HG02884 (cell line): Measurements from ENCODE around the gene GTF3C5.
"Not testable (repeated sequence)": the region's sequence is repeated elsewhere in the genome, so short reads cannot be mapped to it uniquely, and the experiment has no call there.

Source experiments
- ATAC-seq: cut with Tn5 transposase; IDR thresholded peaks from one replicate; pipeline ENCODE4 v1.9.1; 2021; ENCODE audit warnings: mild to moderate bottlenecking, moderate library complexity; ENCODE audit not compliant: unreplicated experiment

GTF3C5 gene

GRCh38 chr9:132996526-132996925 is 34.3 kb upstream of the GTF3C5 start:
- ATAC-seq, result no peak

- ATAC-seq, result no peak
Observed at GRCh38 chr9:132997591-132997990, 33.2 kb upstream of the GTF3C5 start.

GRCh38 chr9:132998221-132998620 is 32.6 kb upstream of the GTF3C5 start:
- ATAC-seq, result not testable (repeated sequence)

- no peak for ATAC-seq
Observed at GRCh38 chr9:132998831-132999635, 31.8 kb upstream of the GTF3C5 start.

GRCh38 chr9:133002147-133003070 is 28.4 kb upstream of the GTF3C5 start:
- no peak for ATAC-seq

GRCh38 chr9:133003071-133003461 is 27.7 kb upstream of the GTF3C5 start:
- ATAC-seq, result no peak

GRCh38 chr9:133003671-133004090 is 27.1 kb upstream of the GTF3C5 start:
- ATAC-seq, result no peak

GRCh38 chr9:133004091-133004998 is 26.5 kb upstream of the GTF3C5 start:
- ATAC-seq, result no peak

- ATAC-seq, result no peak
Observed at GRCh38 chr9:133004999-133005760, 25.6 kb upstream of the GTF3C5 start.

- no peak for ATAC-seq
Observed at GRCh38 chr9:133005957-133006356, 24.8 kb upstream of the GTF3C5 start.

- ATAC-seq, result no peak
Observed at GRCh38 chr9:133006731-133007352, 24.0 kb upstream of the GTF3C5 start.

- no peak for ATAC-seq
Observed at GRCh38 chr9:133008406-133008805, 22.4 kb upstream of the GTF3C5 start.

GRCh38 chr9:133008824-133009223 is 22.0 kb upstream of the GTF3C5 start:
- ATAC-seq, result no peak

GRCh38 chr9:133009906-133010582 is 20.8 kb upstream of the GTF3C5 start:
- no peak for ATAC-seq

GRCh38 chr9:133014696-133015095 is 16.1 kb upstream of the GTF3C5 start:
- no peak for ATAC-seq

GRCh38 chr9:133023117-133023890 is 7.5 kb upstream of the GTF3C5 start:
- no peak for ATAC-seq

- ATAC-seq, result no peak
Observed at GRCh38 chr9:133026426-133026825, 4.4 kb upstream of the GTF3C5 start.

GRCh38 chr9:133027134-133027533 is 3.7 kb upstream of the GTF3C5 start:
- ATAC-seq, result no peak
